Bone marrow (tissue), 2 donors: ENCODE data around the gene RNASEH1.
"Not testable (repeated sequence)": the region's sequence is repeated elsewhere in the genome, so short reads cannot be mapped to it uniquely, and the experiment has no call there.

Source experiments
- DNase-seq, 2 donors: peaks; one replicate each; lab custom pipeline; 2025; lab: John Stamatoyannopoulos, UW

Gene RNASEH1

GRCh38 chr2:3518496-3519254 is 39.5 kb downstream of the RNASEH1 start:
- peak; percentile 87 to 97 for DNase-seq

- DNase-seq: no peak
Observed at GRCh38 chr2:3517948-3518495, 40.1 kb downstream of the RNASEH1 start.

- no peak for DNase-seq
Observed at GRCh38 chr2:3516831-3517230, 41.3 kb downstream of the RNASEH1 start.

- DNase-seq: not testable (repeated sequence)
Observed at GRCh38 chr2:3515438-3515837, 42.7 kb downstream of the RNASEH1 start.

- no peak for DNase-seq
Observed at GRCh38 chr2:3513026-3513810, 44.9 kb downstream of the RNASEH1 start.

GRCh38 chr2:3512086-3512485 is 46.0 kb downstream of the RNASEH1 start:
- DNase-seq: no peak

GRCh38 chr2:3505771-3506170 is 52.4 kb downstream of the RNASEH1 start:
- DNase-seq: no peak

GRCh38 chr2:3504741-3505140 is 53.4 kb downstream of the RNASEH1 start:
- DNase-seq: no peak

- no peak for DNase-seq
Observed at GRCh38 chr2:3503483-3503882, 54.6 kb downstream of the RNASEH1 start.

- no peak for DNase-seq
Observed at GRCh38 chr2:3503046-3503445, 55.1 kb downstream of the RNASEH1 start.

GRCh38 chr2:3500326-3500899 is 57.7 kb downstream of the RNASEH1 start:
- DNase-seq: no peak

- no peak for DNase-seq
Observed at GRCh38 chr2:3498783-3499394, 59.2 kb downstream of the RNASEH1 start.

GRCh38 chr2:3496708-3497080 is 61.4 kb downstream of the RNASEH1 start:
- not testable (repeated sequence) for DNase-seq
